Right lobe of liver (tissue), 6 donors: Measurements from ENCODE around the gene TMEM41A. TPM values are rescaled to one million over a fixed set of nuclear protein-coding genes. Genes with fewer than 3 reads are reported as not detected.
"Not testable (repeated sequence)": the region's sequence is repeated elsewhere in the genome, so short reads cannot be mapped to it uniquely, and the experiment has no call there.

Experiments
- ATAC-seq, 4 donors: fragments of 200-7000 bp; cut with Tn5 transposase; one replicate each; pipeline ENCODE4 v1.9.1; 2020; ENCODE audit warnings: mild to moderate bottlenecking in 4 of 4, moderate library complexity in 4 of 4
- DNase-seq, 3 donors: peaks; one replicate each; pipeline ENCODE4 v3.0.0-alpha.2; 2020
- H3K27ac ChIP-seq, 3 donors: fragments of 200-600 bp; one replicate each; pipeline ENCODE4 v1.8.0; 2022
- H3K27me3 ChIP-seq, 2 donors: fragments of 200-600 bp; one replicate each; pipeline ENCODE4 v1.8.0; 2022
- H3K36me3 ChIP-seq, 4 donors: fragments of 200-600 bp; sonication (generic) in 1 of 4; one replicate each; pipeline versions ENCODE4 v1.5.1 to v1.8.0; 2017 to 2022; ENCODE audit warnings: control low read depth in 1 of 4
- H3K4me1 ChIP-seq, 4 donors: fragments of 200-600 bp; sonication (generic) in 1 of 4; one replicate each; pipeline versions ENCODE4 v1.5.1 to v1.8.0; 2017 to 2022; ENCODE audit warnings: control low read depth in 1 of 4
- H3K4me3 ChIP-seq, 3 donors: fragments of 200-600 bp; one replicate each; pipeline ENCODE4 v1.8.0; 2022
- H3K9me3 ChIP-seq, 4 donors: fragments of 200-600 bp; sonication (generic) in 1 of 4; one replicate each; pipeline versions ENCODE4 v1.5.1 to v1.8.0; 2017 to 2022; ENCODE audit warnings: control low read depth in 1 of 4
- CTCF ChIP-seq, 4 donors: fragments of 200-600 bp in 3 of 4; fragments of 450-650 bp in 1 of 4; IDR thresholded peaks; one replicate each; pipeline versions ENCODE4 v1.5.1 to v1.8.0; 2016 to 2022; ENCODE audit warnings: antibody characterized with exemption in 4 of 4, mild to moderate bottlenecking in 2 of 4
- POLR2A ChIP-seq: fragments of 450-650 bp; IDR thresholded peaks from one replicate; pipeline ENCODE4 v1.6.1; 2017; ENCODE audit warnings: antibody characterized with exemption, mild to moderate bottlenecking
- WGBS: methylation state at CpG from one replicate; pipeline ENCODE4 v1.1.6; 2018; ENCODE audit warnings: low coverage, low lambda C conversion rate; ENCODE audit not compliant: insufficient coverage; ENCODE audit errors: missing lambda C conversion rate; 5-methylcytosine and 5-hydroxymethylcytosine counted together
- intact Hi-C, 2 donors: fragments of 100-400 bp; cut with DNase I; formaldehyde crosslinking; loops; one replicate each; pipeline versions ENCODE4 v1.11.2 to v1.14.1; 2022
- total RNA-seq, 6 experiments: library from RNA; depleted of rRNA in 2 of 6; stranded (reverse); fragments of >200 nt in 2 of 6; fragmentation: NEBNext Ultra II Directional in 3 of 6; extraction: Animal tissue kit (Norgen Biotek cat#: 25700) in 3 of 6; gene quantifications; one replicate each; pipeline versions ENCODE4 v1.1.0 to v1.2.4, GENCODE V29; 2016 to 2023
- donor health status: DM: no; HTN: yes; CAD: no.
- donor health status: DM: no; HTN: no; CAD: no.
- donor health status: DM: no; HTN: no; CAD: no.
- donor health status: DM: no; HTN: yes; CAD: no.
- donor health status: DM: no; HTN: yes; CAD: no.

TMEM41A gene
- total RNA-seq, 6 experiments from 2014 or later: 11.6 to 21.9 (median 13.4) TPM

GRCh38 chr3:185473290-185473815, 25.5 kb downstream of the TMEM41A start:
- H3K4me3 ChIP-seq: no peak overlapping the region
- 96% methylated on average over 14 of the region's 15 CpGs for WGBS
- no peak overlapping the region for H3K27ac ChIP-seq
- no peaks in the 10 kb centered on the region for H3K9me3 ChIP-seq
- no peaks in the 10 kb centered on the region for H3K4me1 ChIP-seq
- TF ChIP-seq POLR2A: no peak
- no peak for TF ChIP-seq CTCF (IDR thresholded peaks at IDR 0.05)
- peaks cover 0 to 60% (median 18%) of the 10 kb centered on the region in 4 donors for H3K36me3 ChIP-seq
- DNase-seq (no peak), ATAC-seq (peak in 1 of 4 donors; percentile 23)
- intact Hi-C loops: no loop called here
- no peaks in the 10 kb centered on the region for H3K27me3 ChIP-seq

GRCh38 chr3:185470323-185470722, 28.5 kb downstream of the TMEM41A start:
- WGBS: 53% methylated on average over 2 of the region's 3 CpGs
- H3K27ac ChIP-seq: no peak overlapping the region
- H3K9me3 ChIP-seq: no peaks in the 10 kb centered on the region
- intact Hi-C loops: no loop called here
- peaks cover 0 to 73% (median 33%) of the 10 kb centered on the region in 4 donors for H3K36me3 ChIP-seq
- TF ChIP-seq CTCF (IDR thresholded peaks at IDR 0.05) (no peak), POLR2A (no peak)
- H3K27me3 ChIP-seq: no peaks in the 10 kb centered on the region
- peak in 1 of 4 donors; percentile 22 for ATAC-seq
- no peaks in the 10 kb centered on the region for H3K4me1 ChIP-seq
- no peak for DNase-seq
- no peak overlapping the region for H3K4me3 ChIP-seq

GRCh38 chr3:185469542-185469941, 29.3 kb downstream of the TMEM41A start:
- no peaks in the 10 kb centered on the region for H3K27me3 ChIP-seq
- intact Hi-C loops: no loop called here
- no peak for TF ChIP-seq POLR2A
- no peak for TF ChIP-seq CTCF (IDR thresholded peaks at IDR 0.05)
- no peaks in the 10 kb centered on the region for H3K9me3 ChIP-seq
- no peak overlapping the region for H3K4me3 ChIP-seq
- DNase-seq (no peak), ATAC-seq (no peak)
- no peaks in the 10 kb centered on the region for H3K4me1 ChIP-seq
- peaks cover 0 to 74% (median 31%) of the 10 kb centered on the region in 4 donors for H3K36me3 ChIP-seq
- WGBS: no CpG with 5 or more reads among the region's 3 CpGs
- H3K27ac ChIP-seq: no peak overlapping the region

- intact Hi-C loops, H3K27ac ChIP-seq, H3K9me3 ChIP-seq, H3K27me3 ChIP-seq, DNase-seq, H3K4me1 ChIP-seq, ATAC-seq, H3K4me3 ChIP-seq: not testable (repeated sequence)
- WGBS: 90% methylated on average over 3 of the region's 5 CpGs
- peaks cover 0 to 65% (median 21%) of the 10 kb centered on the region in 4 donors for H3K36me3 ChIP-seq
These were observed 32.7 kb downstream of the TMEM41A start for GRCh38 chr3:185466123-185466522.

- Histone ChIP-seq H3K27ac (no peak overlapping the region), H3K27me3 (no peaks in the 10 kb centered on the region), H3K9me3 (no peaks in the 10 kb centered on the region), H3K4me1 (no peaks in the 10 kb centered on the region), H3K4me3 (no peak overlapping the region), H3K36me3 (peaks cover 0 to 65% (median 21%) of the 10 kb centered on the region in 4 donors)
- intact Hi-C loops: no loop called here
- no peak for TF ChIP-seq CTCF (IDR thresholded peaks at IDR 0.05)
- no peak for TF ChIP-seq POLR2A
- DNase-seq (no peak), ATAC-seq (no peak)
- WGBS: 96% methylated on average over 5 of the region's 9 CpGs
These were observed 33.4 kb downstream of the TMEM41A start for GRCh38 chr3:185465471-185465870.
